Esophagus muscularis mucosa (tissue), 4 donors: ENCODE measurements around the gene SRPRB. TPM values are rescaled to one million over a fixed set of nuclear protein-coding genes. Genes with fewer than 3 reads are reported as not detected.

Experiments used
- DNase-seq: peaks from one replicate; pipeline ENCODE4 v3.0.0-alpha.2; 2017; ENCODE audit errors: extremely low spot score
- H3K27ac ChIP-seq, 4 donors: fragments of 200-600 bp; sonication (generic); replicated peaks in 1 of 4; 1 replicate in 3 of 4; 2 replicates in 1 of 4; pipeline ENCODE4 v1.5.1; 2016 to 2019; ENCODE audit warnings: mild to moderate bottlenecking in 1 of 4
- H3K27me3 ChIP-seq, 4 donors: fragments of 200-600 bp; sonication (generic); one replicate each; pipeline versions ENCODE4 v1.5.1 to v1.6.0; 2016 to 2019
- H3K36me3 ChIP-seq, 4 donors: fragments of 200-600 bp; sonication (generic); one replicate each; pipeline ENCODE4 v1.5.1; 2016 to 2019
- H3K4me1 ChIP-seq, 4 donors: fragments of 200-600 bp; sonication (generic); one replicate each; pipeline ENCODE4 v1.5.1; 2016 to 2019
- H3K4me3 ChIP-seq, 4 donors: fragments of 200-600 bp; sonication (generic); 1 replicate in 2 of 4; 2 replicates in 2 of 4; pipeline ENCODE4 v1.5.1; 2016 to 2019; ENCODE audit warnings: mild to moderate bottlenecking in 4 of 4, moderate library complexity in 1 of 4
- H3K9me3 ChIP-seq, 4 donors: fragments of 200-600 bp; sonication (generic); 1 replicate in 3 of 4; 2 replicates in 1 of 4; pipeline ENCODE4 v1.5.1; 2016 to 2019
- CTCF ChIP-seq, 3 experiments: fragments of 200-600 bp in 2 of 3; fragments of 450-650 bp in 1 of 3; sonication (generic) in 2 of 3; IDR thresholded peaks; one replicate each; pipeline ENCODE4 v1.5.1; 2017 to 2019; ENCODE audit warnings: antibody characterized with exemption in 3 of 3, mild to moderate bottlenecking in 2 of 3, moderate library complexity in 1 of 3
- EP300 ChIP-seq: sonication (generic); formaldehyde crosslinking; IDR thresholded peaks from one replicate; pipeline ENCODE4 v1.6.1; 2017; ENCODE audit warnings: antibody characterized with exemption
- POLR2A ChIP-seq: fragments of 450-650 bp; IDR thresholded peaks from one replicate; pipeline ENCODE4 v1.6.1; 2017; ENCODE audit warnings: antibody characterized with exemption, moderate library complexity, mild to moderate bottlenecking, low read depth
- POLR2AphosphoS5 ChIP-seq, 2 donors: sonication (generic); formaldehyde crosslinking; IDR thresholded peaks; one replicate each; pipeline ENCODE4 v1.6.1; 2017; ENCODE audit warnings: antibody characterized with exemption in 2 of 2
- WGBS: methylation state at CpG from one replicate; pipeline ENCODE4 v1.1.5; 2018; 5-methylcytosine and 5-hydroxymethylcytosine counted together
- intact Hi-C: fragments of 100-400 bp; cut with DNase I; formaldehyde crosslinking; loops from one replicate; pipeline ENCODE4 v1.15.1; 2023
- total RNA-seq, 4 donors: library from RNA; depleted of rRNA; stranded (reverse); fragments of >200 nt; gene quantifications; one replicate each; pipeline versions ENCODE4 v1.1.0 to v1.2.1, GENCODE V29; 2016

The SRPRB gene
- total RNA-seq, 4 donors from 2014 or later, result 11.2 to 28.2 (median 18.5) TPM

- no peak for TF ChIP-seq POLR2AphosphoS5 (IDR thresholded peaks at IDR 0.05)
- no peak for TF ChIP-seq POLR2A
- TF ChIP-seq CTCF (IDR thresholded peaks at IDR 0.05), result no peak
- TF ChIP-seq EP300, result no peak
- 81% methylated on average over 3 of the region's 3 CpGs for WGBS
- Histone ChIP-seq H3K27me3 (no peaks in the 10 kb centered on the region), H3K9me3 (no peaks in the 10 kb centered on the region), H3K4me1 (peaks cover 0 to 7% (median 2%) of the 10 kb centered on the region in 4 donors), H3K36me3 (no peaks in the 10 kb centered on the region), H3K27ac (no peak overlapping the region), H3K4me3 (no peak overlapping the region)
- DNase-seq, result no peak
- intact Hi-C loops, result no loop called here
These were observed 36.1 kb upstream of the SRPRB start for GRCh38 chr3:133769536-133769935.

- Histone ChIP-seq H3K4me3 (no peak overlapping the region), H3K27me3 (no peaks in the 10 kb centered on the region), H3K27ac (no peak overlapping the region), H3K4me1 (no peaks in the 10 kb centered on the region), H3K36me3 (no peaks in the 10 kb centered on the region), H3K9me3 (no peaks in the 10 kb centered on the region)
- TF ChIP-seq CTCF (IDR thresholded peaks at IDR 0.05), result no peak
- no peak for TF ChIP-seq POLR2AphosphoS5 (IDR thresholded peaks at IDR 0.05)
- no peak for TF ChIP-seq POLR2A
- no peak for TF ChIP-seq EP300
- no peak for DNase-seq
- 92% methylated on average over 3 of the region's 3 CpGs for WGBS
- intact Hi-C loops, result no loop called here
These were observed 31.9 kb upstream of the SRPRB start for GRCh38 chr3:133773732-133774131.

GRCh38 chr3:133775309-133775708, 30.3 kb upstream of the SRPRB start:
- H3K4me1 ChIP-seq, result no peaks in the 10 kb centered on the region
- no peak overlapping the region for H3K4me3 ChIP-seq
- intact Hi-C loops, result no loop called here
- no peaks in the 10 kb centered on the region for H3K27me3 ChIP-seq
- H3K36me3 ChIP-seq, result no peaks in the 10 kb centered on the region
- 91% methylated on average over 9 of the region's 9 CpGs for WGBS
- TF ChIP-seq POLR2AphosphoS5 (IDR thresholded peaks at IDR 0.05), result no peak
- TF ChIP-seq EP300, result no peak
- TF ChIP-seq CTCF (IDR thresholded peaks at IDR 0.05), result no peak
- TF ChIP-seq POLR2A, result no peak
- no peaks in the 10 kb centered on the region for H3K9me3 ChIP-seq
- DNase-seq, result no peak
- H3K27ac ChIP-seq, result no peak overlapping the region

GRCh38 chr3:133775835-133776234, 29.8 kb upstream of the SRPRB start:
- Histone ChIP-seq H3K27me3 (no peaks in the 10 kb centered on the region), H3K4me1 (no peaks in the 10 kb centered on the region), H3K27ac (no peak overlapping the region), H3K4me3 (no peak overlapping the region), H3K9me3 (no peaks in the 10 kb centered on the region), H3K36me3 (no peaks in the 10 kb centered on the region)
- DNase-seq, result no peak
- WGBS, result 92% methylated on average over 5 of the region's 5 CpGs
- intact Hi-C loops, result no loop called here
- TF ChIP-seq POLR2AphosphoS5 (IDR thresholded peaks at IDR 0.05) (no peak), CTCF (IDR thresholded peaks at IDR 0.05) (no peak), EP300 (no peak), POLR2A (no peak)

- no peaks in the 10 kb centered on the region for H3K9me3 ChIP-seq
- 93% methylated on average over 7 of the region's 7 CpGs for WGBS
- intact Hi-C loops, result no loop called here
- TF ChIP-seq CTCF (IDR thresholded peaks at IDR 0.05) (no peak), POLR2AphosphoS5 (IDR thresholded peaks at IDR 0.05) (no peak), EP300 (no peak)
- no peak for DNase-seq
- no peak overlapping the region for H3K4me3 ChIP-seq
- no peak overlapping the region for H3K27ac ChIP-seq
- no peaks in the 10 kb centered on the region for H3K4me1 ChIP-seq
- no peaks in the 10 kb centered on the region for H3K27me3 ChIP-seq
- H3K36me3 ChIP-seq, result no peaks in the 10 kb centered on the region
These were observed 28.7 kb upstream of the SRPRB start for GRCh38 chr3:133776794-133777438.
